ENCODE measurements around the gene HS3ST5. TPM values are rescaled to one million over a fixed set of nuclear protein-coding genes. Genes with fewer than 3 reads are reported as not detected.

The HS3ST5 gene
- total RNA-seq, 2 donors from 2014 or later: not detected

GRCh38 chr6:114258376-114258775, 84.4 kb downstream of the HS3ST5 start:
- no peaks in the 10 kb centered on the region for H3K27me3 ChIP-seq (replicated peaks; ENCODE audit: insufficient read depth)
- no peaks in the 10 kb centered on the region for H3K36me3 ChIP-seq
- TF ChIP-seq CTCF (IDR thresholded peaks at IDR 0.05): no peak
- ATAC-seq (ENCODE audit: insufficient number of reproducible peaks, low FRiP score, low read depth) (no peak), DNase-seq (ENCODE audit: low spot score) (no peak)
- H3K27ac ChIP-seq: no peak overlapping the region
- no peaks in the 10 kb centered on the region for H3K4me1 ChIP-seq (ENCODE audit: control insufficient read depth in 1 of 2, low read depth in 2 of 2)
- no peak overlapping the region for H3K4me3 ChIP-seq
- no peaks in the 10 kb centered on the region for H3K9me3 ChIP-seq

DNA sequence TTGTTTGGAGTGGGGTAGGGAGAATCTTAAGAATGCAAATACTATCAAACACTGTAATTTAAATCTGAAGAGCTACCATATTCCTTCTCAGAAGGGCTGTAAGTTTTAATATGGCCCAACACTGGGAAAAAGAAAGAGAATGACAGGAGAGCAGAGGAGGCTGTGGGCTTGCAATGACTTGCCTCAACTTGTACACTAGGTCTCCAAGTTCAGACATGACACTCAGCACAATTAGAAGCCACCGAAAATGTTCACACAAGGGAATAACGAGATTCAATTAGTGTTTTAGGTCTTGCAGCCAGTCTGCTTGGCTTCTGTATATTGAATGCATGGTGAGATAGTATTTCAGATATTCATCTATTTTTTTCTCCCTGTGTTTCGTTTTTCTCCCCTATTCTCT, 89.4 kb downstream of the HS3ST5 start:
- no peaks in the 10 kb centered on the region for H3K27me3 ChIP-seq (replicated peaks; ENCODE audit: insufficient read depth)
- no peaks in the 10 kb centered on the region for H3K9me3 ChIP-seq
- ATAC-seq (ENCODE audit: insufficient number of reproducible peaks, low FRiP score, low read depth): no peak
- no peaks in the 10 kb centered on the region for H3K4me1 ChIP-seq (ENCODE audit: control insufficient read depth in 1 of 2, low read depth in 2 of 2)
- DNase-seq (ENCODE audit: low spot score): no peak
- no peaks in the 10 kb centered on the region for H3K36me3 ChIP-seq
- no peak overlapping the region for H3K4me3 ChIP-seq
- TF ChIP-seq CTCF (IDR thresholded peaks at IDR 0.05): no peak
- H3K27ac ChIP-seq: no peak overlapping the region

DNA sequence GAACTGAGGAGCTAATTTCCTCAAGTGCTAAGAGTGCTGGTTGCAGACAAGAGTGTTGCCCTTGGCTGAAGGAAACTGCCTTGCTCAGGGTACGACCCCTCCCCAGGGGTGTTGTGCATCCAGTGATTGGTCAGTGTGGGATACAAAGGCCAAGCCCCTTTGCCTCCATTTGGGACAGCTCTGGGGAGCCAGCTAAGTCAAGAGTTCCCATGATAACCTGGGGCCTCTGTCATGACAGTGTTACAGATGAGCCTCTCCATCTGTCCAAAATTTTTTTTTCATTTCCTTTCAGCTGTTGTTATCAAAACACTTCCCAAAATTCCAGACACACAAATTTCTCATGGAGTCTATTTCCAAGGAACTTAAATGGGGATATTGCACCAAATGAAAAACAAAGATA, 93.3 kb downstream of the HS3ST5 start:
- H3K27ac ChIP-seq: no peak overlapping the region
- DNase-seq (ENCODE audit: low spot score) (no peak), ATAC-seq (ENCODE audit: insufficient number of reproducible peaks, low FRiP score, low read depth) (no peak)
- H3K27me3 ChIP-seq (replicated peaks; ENCODE audit: insufficient read depth): no peaks in the 10 kb centered on the region
- no peaks in the 10 kb centered on the region for H3K4me1 ChIP-seq (ENCODE audit: control insufficient read depth in 1 of 2, low read depth in 2 of 2)
- no peaks in the 10 kb centered on the region for H3K36me3 ChIP-seq
- no peak overlapping the region for H3K4me3 ChIP-seq
- TF ChIP-seq CTCF (IDR thresholded peaks at IDR 0.05): no peak
- H3K9me3 ChIP-seq: no peaks in the 10 kb centered on the region

DNA sequence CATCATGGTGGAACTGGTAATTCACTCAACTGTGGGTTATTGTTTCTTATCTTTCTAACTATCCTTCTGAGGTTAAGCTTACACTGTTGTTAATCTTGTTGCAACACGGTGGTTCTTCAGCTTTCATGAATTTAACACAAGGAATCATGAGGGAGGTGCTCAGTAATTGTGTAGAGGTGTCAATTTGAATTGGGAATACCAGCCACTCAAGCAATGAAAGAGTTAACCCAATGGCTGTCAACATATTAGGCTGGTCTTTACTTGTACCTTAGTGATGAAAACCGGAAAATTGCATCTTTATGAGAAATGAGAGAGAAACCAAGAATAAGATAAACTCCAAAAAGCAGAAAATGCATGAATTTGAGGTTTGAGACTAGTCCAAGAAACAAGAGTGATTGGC, 95.7 kb downstream of the HS3ST5 start:
- no peaks in the 10 kb centered on the region for H3K36me3 ChIP-seq
- H3K4me3 ChIP-seq: no peak overlapping the region
- H3K27ac ChIP-seq: no peak overlapping the region
- no peaks in the 10 kb centered on the region for H3K9me3 ChIP-seq
- DNase-seq (ENCODE audit: low spot score) (no peak), ATAC-seq (ENCODE audit: insufficient number of reproducible peaks, low FRiP score, low read depth) (no peak)
- no peak for TF ChIP-seq CTCF (IDR thresholded peaks at IDR 0.05)
- H3K27me3 ChIP-seq (replicated peaks; ENCODE audit: insufficient read depth): no peaks in the 10 kb centered on the region
- no peaks in the 10 kb centered on the region for H3K4me1 ChIP-seq (ENCODE audit: control insufficient read depth in 1 of 2, low read depth in 2 of 2)

DNA sequence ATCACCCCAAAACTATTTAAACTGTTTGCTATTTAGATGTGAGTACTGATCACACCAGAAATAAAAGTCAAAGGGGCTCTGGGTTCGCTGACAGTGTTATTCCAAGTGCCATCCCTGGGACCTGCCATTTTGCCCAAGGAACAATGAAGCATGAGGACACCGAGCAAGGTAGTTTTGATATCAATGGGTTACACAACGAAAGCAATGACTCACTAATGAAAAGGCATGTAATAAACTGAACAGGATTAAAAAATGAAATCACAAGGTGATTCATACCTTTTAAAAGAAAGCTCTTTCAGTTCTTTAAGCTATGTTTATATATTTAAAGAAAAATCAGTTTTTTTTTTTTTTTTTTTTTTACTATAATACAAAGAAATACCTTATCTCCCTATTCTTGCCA, 102.0 kb downstream of the HS3ST5 start:
- DNase-seq (ENCODE audit: low spot score): no peak
- H3K27me3 ChIP-seq (replicated peaks; ENCODE audit: insufficient read depth): no peaks in the 10 kb centered on the region
- no peak for TF ChIP-seq CTCF (IDR thresholded peaks at IDR 0.05)
- no peak overlapping the region for H3K27ac ChIP-seq
- ATAC-seq (ENCODE audit: insufficient number of reproducible peaks, low FRiP score, low read depth): no peak
- no peaks in the 10 kb centered on the region for H3K9me3 ChIP-seq
- H3K4me3 ChIP-seq: no peak overlapping the region
- no peaks in the 10 kb centered on the region for H3K36me3 ChIP-seq
- no peaks in the 10 kb centered on the region for H3K4me1 ChIP-seq (ENCODE audit: control insufficient read depth in 1 of 2, low read depth in 2 of 2)

Measured in thoracic aorta (tissue), 2 donors.